HEK293 (cell line): ENCODE data around the gene CACNA1S.

ENCODE experiments used
- CTCF ChIA-PET: fragments of 350-600 bp; formaldehyde crosslinking; extraction: SDS; loops from one replicate; lab custom pipeline; 2021; ENCODE audit warnings: antibody characterized with exemption; lab: Yijun Ruan, JAX
- POLR2A ChIA-PET: fragments of 300-600 bp; formaldehyde crosslinking; extraction: SDS; loops from one replicate; lab custom pipeline; 2020; ENCODE audit warnings: antibody characterized with exemption, inconsistent platforms; lab: Yijun Ruan, JAX
- H3K27ac ChIP-seq: fragments of 200-500 bp; sonication (Bioruptor generic); 2 replicates; pipeline ENCODE4 v1.5.1; 2014; ENCODE audit warnings: low read depth, low read length, control low read depth, inconsistent platforms; ENCODE audit errors: extremely low read depth
- H3K36me3 ChIP-seq, 2 experiments: fragments of 200-500 bp in 1 of 2; sonication (Bioruptor generic) in 1 of 2; 1 replicate in 1 of 2; 2 replicates in 1 of 2; pipeline ENCODE4 v1.5.1; 2014 to 2017; ENCODE audit warnings: inconsistent platforms in 2 of 2, low read length in 2 of 2; ENCODE audit not compliant: control insufficient read depth in 2 of 2, insufficient read depth in 1 of 2
- H3K4me1 ChIP-seq: fragments of 200-500 bp; sonication (Bioruptor generic); 2 replicates; pipeline ENCODE4 v1.5.1; 2014; ENCODE audit warnings: mild to moderate bottlenecking, low read length, inconsistent platforms; ENCODE audit not compliant: control insufficient read depth, insufficient read depth
- H3K4me3 ChIP-seq: 2 replicates; pipeline ENCODE4 v1.5.1; 2011; ENCODE audit warnings: low read depth, mild to moderate bottlenecking, control low read depth, low read length, moderate library complexity
- H3K9me3 ChIP-seq: fragments of 200-500 bp; sonication (Bioruptor generic); 2 replicates; pipeline ENCODE4 v1.5.1; 2014; ENCODE audit warnings: low read depth, low read length, inconsistent platforms; ENCODE audit not compliant: control insufficient read depth, insufficient read depth
- BCL11B ChIP-seq: fragments of 450-650 bp; formaldehyde crosslinking; IDR thresholded peaks from 2 replicates; pipeline ENCODE4 v1.5.1; 2016; ENCODE audit warnings: low read depth, missing biosample characterization, missing genetic modification characterization
- EGR2 ChIP-seq: fragments of 450-650 bp; formaldehyde crosslinking; IDR thresholded peaks from 2 replicates; pipeline ENCODE4 v1.5.1; 2016; ENCODE audit warnings: low read depth, missing biosample characterization, missing genetic modification characterization
- HOXA7 ChIP-seq: sonication (generic); formaldehyde crosslinking; IDR thresholded peaks from 2 replicates; pipeline ENCODE4 v1.8.1; 2022; ENCODE audit warnings: missing genetic modification reagents, borderline replicate concordance
- SCRT2 ChIP-seq: fragments of 450-650 bp; formaldehyde crosslinking; IDR thresholded peaks from 2 replicates; pipeline ENCODE4 v1.5.1; 2016; ENCODE audit warnings: missing biosample characterization, missing genetic modification characterization
- ZBTB1 ChIP-seq: fragments of 450-650 bp; formaldehyde crosslinking; IDR thresholded peaks from 2 replicates; pipeline ENCODE4 v1.5.1; 2016; ENCODE audit warnings: missing biosample characterization, missing genetic modification characterization
- ZBTB11 ChIP-seq: fragments of 450-650 bp; formaldehyde crosslinking; conservative IDR thresholded peaks from 2 replicates; pipeline ENCODE4 v1.5.1; 2016; ENCODE audit warnings: low read depth, missing biosample characterization, missing genetic modification characterization
- ZBTB17 ChIP-seq: fragments of 450-650 bp; formaldehyde crosslinking; IDR thresholded peaks from 2 replicates; pipeline ENCODE4 v1.5.1; 2016; ENCODE audit warnings: missing biosample characterization, missing genetic modification characterization
- ZBTB48 ChIP-seq: fragments of 450-650 bp; formaldehyde crosslinking; IDR thresholded peaks from 2 replicates; pipeline ENCODE4 v1.5.1; 2016; ENCODE audit warnings: missing biosample characterization, missing genetic modification characterization
- ZNF155 ChIP-seq: fragments of 450-650 bp; formaldehyde crosslinking; IDR thresholded peaks from 2 replicates; pipeline ENCODE4 v1.5.1; 2016; ENCODE audit warnings: missing biosample characterization, missing genetic modification characterization
- ZNF184 ChIP-seq: fragments of 450-650 bp; IDR thresholded peaks from 2 replicates; pipeline ENCODE4 v1.5.1; 2018; ENCODE audit warnings: missing biosample characterization, mild to moderate bottlenecking, missing genetic modification characterization
- ZNF211 ChIP-seq: fragments of 450-650 bp; formaldehyde crosslinking; IDR thresholded peaks from 2 replicates; pipeline ENCODE4 v1.5.1; 2016; ENCODE audit warnings: low read depth, missing biosample characterization, missing genetic modification characterization
- ZNF449 ChIP-seq: fragments of 450-650 bp; formaldehyde crosslinking; IDR thresholded peaks from 2 replicates; pipeline ENCODE4 v1.5.1; 2017; ENCODE audit warnings: missing biosample characterization, mild to moderate bottlenecking, missing genetic modification characterization, moderate library complexity
- ZNF488 ChIP-seq: fragments of 450-650 bp; formaldehyde crosslinking; IDR thresholded peaks from 2 replicates; pipeline ENCODE4 v1.5.1; 2016; ENCODE audit warnings: missing biosample characterization, missing genetic modification characterization
- ZNF521 ChIP-seq: fragments of 450-650 bp; formaldehyde crosslinking; IDR thresholded peaks from 2 replicates; pipeline ENCODE4 v1.5.1; 2017; ENCODE audit warnings: missing biosample characterization, mild to moderate bottlenecking, missing genetic modification characterization
- ZNF549 ChIP-seq: fragments of 450-650 bp; IDR thresholded peaks from 2 replicates; pipeline ENCODE4 v1.5.1; 2018; ENCODE audit warnings: missing biosample characterization, missing genetic modification characterization, mild to moderate bottlenecking, inconsistent platforms, moderate library complexity
- ZNF555 ChIP-seq: fragments of 450-650 bp; formaldehyde crosslinking; conservative IDR thresholded peaks from 2 replicates; pipeline ENCODE4 v1.5.1; 2017; ENCODE audit warnings: missing biosample characterization, mild to moderate bottlenecking, missing genetic modification characterization, inconsistent platforms
- ZNF626 ChIP-seq: fragments of 450-650 bp; sonication (Bioruptor Pico); formaldehyde crosslinking; IDR thresholded peaks from 2 replicates; pipeline ENCODE4 v1.5.1; 2018; ENCODE audit warnings: missing biosample characterization, missing genetic modification characterization, inconsistent platforms
- ZNF658 ChIP-seq: fragments of 450-650 bp; formaldehyde crosslinking; IDR thresholded peaks from 2 replicates; pipeline ENCODE4; 2016; ENCODE audit warnings: missing biosample characterization, missing genetic modification characterization
- ZNF701 ChIP-seq: fragments of 450-650 bp; formaldehyde crosslinking; IDR thresholded peaks from 2 replicates; pipeline ENCODE4 v1.5.1; 2016; ENCODE audit warnings: missing biosample characterization, missing genetic modification characterization
- ZSCAN16 ChIP-seq: fragments of 450-650 bp; formaldehyde crosslinking; IDR thresholded peaks from 2 replicates; pipeline ENCODE4 v1.5.1; 2016; ENCODE audit warnings: missing biosample characterization, missing genetic modification characterization
- ZSCAN30 ChIP-seq: fragments of 450-650 bp; IDR thresholded peaks from 2 replicates; pipeline ENCODE4 v1.5.1; 2018; ENCODE audit warnings: missing biosample characterization, mild to moderate bottlenecking, missing genetic modification characterization, moderate library complexity
- TF ChIP-seq, protein P1 (sequence below): fragments of 450-650 bp; formaldehyde crosslinking; IDR thresholded peaks from 2 replicates; pipeline ENCODE4 v1.5.1; 2016; ENCODE audit warnings: missing biosample characterization, missing genetic modification characterization
- TF ChIP-seq, protein P2 (sequence below): fragments of 450-650 bp; formaldehyde crosslinking; IDR thresholded peaks from 2 replicates; pipeline ENCODE4 v1.5.1; 2016; ENCODE audit warnings: missing biosample characterization, missing genetic modification characterization
- TF ChIP-seq, protein P3 (sequence below): fragments of 450-650 bp; formaldehyde crosslinking; IDR thresholded peaks from 2 replicates; pipeline ENCODE4 v1.5.1; 2016; ENCODE audit warnings: missing biosample characterization, missing genetic modification characterization

Gene CACNA1S

GRCh38 chr1:201068976-201069375 is 43.2 kb downstream of the CACNA1S start:
- Histone ChIP-seq H3K36me3 (no peaks in the 10 kb centered on the region), H3K4me3 (no peak overlapping the region), H3K9me3 (no peaks in the 10 kb centered on the region), H3K4me1 (no peaks in the 10 kb centered on the region), H3K27ac (no peak overlapping the region)
- ChIA-PET POLR2A (no interaction called here), CTCF (interaction anchor here (1.2 kb wide), 1 partner anchor 44 kb away, joined by 3 read pairs; no protein-coding TSS in a partner anchor)
- TF ChIP-seq ZSCAN30 (tag by site-specific recombination): no peak
- no peak for TF ChIP-seq ZNF626
- TF ChIP-seq ZNF155: no peak
- TF ChIP-seq ZBTB11 (tag by site-specific recombination): no peak
- no peak for TF ChIP-seq ZNF549 (tag by site-specific recombination)
- no peak for TF ChIP-seq ZNF211 (tag by site-specific recombination)
- no peak for TF ChIP-seq ZNF449 (tag by site-specific recombination)
- no peak for TF ChIP-seq ZSCAN16
- no peak for TF ChIP-seq ZBTB48 (tag by site-specific recombination)
- TF ChIP-seq HOXA7 (CRISPR knock-in tag): no peak
- TF ChIP-seq, protein P1, sequence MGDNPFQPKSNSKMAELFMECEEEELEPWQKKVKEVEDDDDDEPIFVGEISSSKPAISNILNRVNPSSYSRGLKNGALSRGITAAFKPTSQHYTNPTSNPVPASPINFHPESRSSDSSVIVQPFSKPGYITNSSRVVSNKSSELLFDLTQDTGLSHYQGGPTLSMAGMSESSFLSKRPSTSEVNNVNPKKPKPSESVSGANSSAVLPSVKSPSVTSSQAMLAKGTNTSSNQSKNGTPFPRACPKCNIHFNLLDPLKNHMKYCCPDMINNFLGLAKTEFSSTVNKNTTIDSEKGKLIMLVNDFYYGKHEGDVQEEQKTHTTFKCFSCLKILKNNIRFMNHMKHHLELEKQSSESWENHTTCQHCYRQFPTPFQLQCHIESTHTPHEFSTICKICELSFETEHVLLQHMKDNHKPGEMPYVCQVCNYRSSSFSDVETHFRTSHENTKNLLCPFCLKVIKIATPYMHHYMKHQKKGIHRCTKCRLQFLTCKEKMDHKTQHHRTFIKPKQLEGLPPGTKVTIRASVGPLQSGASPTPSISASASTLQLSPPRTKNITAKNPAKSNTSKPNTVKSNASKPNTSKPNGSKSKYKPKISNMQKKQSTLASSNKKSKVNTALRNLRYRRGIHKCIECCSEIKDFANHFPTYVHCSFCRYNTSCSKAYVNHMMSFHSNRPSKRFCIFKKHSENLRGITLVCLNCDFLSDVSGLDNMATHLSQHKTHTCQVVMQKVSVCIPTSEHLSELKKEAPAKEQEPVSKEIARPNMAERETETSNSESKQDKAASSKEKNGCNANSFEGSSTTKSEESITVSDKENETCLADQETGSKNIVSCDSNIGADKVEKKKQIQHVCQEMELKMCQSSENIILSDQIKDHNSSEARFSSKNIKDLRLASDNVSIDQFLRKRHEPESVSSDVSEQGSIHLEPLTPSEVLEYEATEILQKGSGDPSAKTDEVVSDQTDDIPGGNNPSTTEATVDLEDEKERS (tag by site-specific recombination): no peak
- TF ChIP-seq ZNF521 (tag by site-specific recombination): no peak
- no peak for TF ChIP-seq ZNF488 (tag by site-specific recombination)
- TF ChIP-seq ZNF555: no peak
- TF ChIP-seq, protein P2, sequence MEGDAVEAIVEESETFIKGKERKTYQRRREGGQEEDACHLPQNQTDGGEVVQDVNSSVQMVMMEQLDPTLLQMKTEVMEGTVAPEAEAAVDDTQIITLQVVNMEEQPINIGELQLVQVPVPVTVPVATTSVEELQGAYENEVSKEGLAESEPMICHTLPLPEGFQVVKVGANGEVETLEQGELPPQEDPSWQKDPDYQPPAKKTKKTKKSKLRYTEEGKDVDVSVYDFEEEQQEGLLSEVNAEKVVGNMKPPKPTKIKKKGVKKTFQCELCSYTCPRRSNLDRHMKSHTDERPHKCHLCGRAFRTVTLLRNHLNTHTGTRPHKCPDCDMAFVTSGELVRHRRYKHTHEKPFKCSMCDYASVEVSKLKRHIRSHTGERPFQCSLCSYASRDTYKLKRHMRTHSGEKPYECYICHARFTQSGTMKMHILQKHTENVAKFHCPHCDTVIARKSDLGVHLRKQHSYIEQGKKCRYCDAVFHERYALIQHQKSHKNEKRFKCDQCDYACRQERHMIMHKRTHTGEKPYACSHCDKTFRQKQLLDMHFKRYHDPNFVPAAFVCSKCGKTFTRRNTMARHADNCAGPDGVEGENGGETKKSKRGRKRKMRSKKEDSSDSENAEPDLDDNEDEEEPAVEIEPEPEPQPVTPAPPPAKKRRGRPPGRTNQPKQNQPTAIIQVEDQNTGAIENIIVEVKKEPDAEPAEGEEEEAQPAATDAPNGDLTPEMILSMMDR: no peak

- ChIA-PET CTCF (no interaction called here), POLR2A (no interaction called here)
- no peaks in the 10 kb centered on the region for H3K4me1 ChIP-seq
- H3K9me3 ChIP-seq: no peaks in the 10 kb centered on the region
- H3K4me3 ChIP-seq: no peak overlapping the region
- H3K27ac ChIP-seq: no peak overlapping the region
- H3K36me3 ChIP-seq: no peaks in the 10 kb centered on the region
- no peak for TF ChIP-seq ZNF184 (tag by site-specific recombination)
- no peak for TF ChIP-seq BCL11B
- no peak for TF ChIP-seq ZNF701 (tag by site-specific recombination)
- no peak for TF ChIP-seq SCRT2 (tag by site-specific recombination)
- no peak for TF ChIP-seq ZBTB1 (tag by site-specific recombination)
- no peak for TF ChIP-seq ZNF658 (tag by site-specific recombination)
- TF ChIP-seq EGR2 (tag by site-specific recombination): no peak
- TF ChIP-seq, protein P3, sequence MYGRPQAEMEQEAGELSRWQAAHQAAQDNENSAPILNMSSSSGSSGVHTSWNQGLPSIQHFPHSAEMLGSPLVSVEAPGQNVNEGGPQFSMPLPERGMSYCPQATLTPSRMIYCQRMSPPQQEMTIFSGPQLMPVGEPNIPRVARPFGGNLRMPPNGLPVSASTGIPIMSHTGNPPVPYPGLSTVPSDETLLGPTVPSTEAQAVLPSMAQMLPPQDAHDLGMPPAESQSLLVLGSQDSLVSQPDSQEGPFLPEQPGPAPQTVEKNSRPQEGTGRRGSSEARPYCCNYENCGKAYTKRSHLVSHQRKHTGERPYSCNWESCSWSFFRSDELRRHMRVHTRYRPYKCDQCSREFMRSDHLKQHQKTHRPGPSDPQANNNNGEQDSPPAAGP: no peak
- no peak for TF ChIP-seq ZBTB17
Observed at GRCh38 chr1:201066986-201067385, 45.2 kb downstream of the CACNA1S start.
